AG09319 (cell line): Measurements from ENCODE around the gene STUM.

Experiments used
- DNase-seq: peaks from one replicate; pipeline ENCODE4 v3.0.0-alpha.2; 2010; ENCODE audit warnings: low read depth; ENCODE audit errors: extremely low read depth
- CTCF ChIP-seq: IDR thresholded peaks from 2 replicates; pipeline ENCODE4 v1.5.1; 2011; ENCODE audit warnings: low read depth, mild to moderate bottlenecking, inconsistent platforms, low read length, moderate library complexity

STUM gene

GRCh38 chr1:226645279-226645976, 96.9 kb downstream of the STUM start:
- no peak for TF ChIP-seq CTCF

GRCh38 chr1:226646026-226646869, 97.7 kb downstream of the STUM start:
- DNase-seq, result no peak
- no peak for TF ChIP-seq CTCF

More at GRCh38 chr1:226645279-226645976, 96.9 kb downstream of the STUM start:
- DNase-seq, result no peak

GRCh38 chr1:226646870-226647449, 98.4 kb downstream of the STUM start:
- no peak for TF ChIP-seq CTCF
- DNase-seq, result no peak

GRCh38 chr1:226647719-226648118, 99.2 kb downstream of the STUM start:
- DNase-seq, result no peak
- TF ChIP-seq CTCF, result no peak

- TF ChIP-seq CTCF, result no peak
- no peak for DNase-seq
Observed at GRCh38 chr1:226648421-226648820, 99.9 kb downstream of the STUM start.

- DNase-seq, result no peak
- no peak for TF ChIP-seq CTCF
Observed at GRCh38 chr1:226649244-226649643, 100.7 kb downstream of the STUM start.

- no peak for DNase-seq
Observed at GRCh38 chr1:226649780-226650179, 101.2 kb downstream of the STUM start.

More at GRCh38 chr1:226649780-226650179, 101.2 kb downstream of the STUM start:
- TF ChIP-seq CTCF, result peak; percentile 31
